Fibroblast of skin of left biceps (primary cell): Measurements from ENCODE around the gene MAGEA1.
A peak's percentile ranks its signal among the peaks of the same experiment; 100 is the strongest.
"Not testable (repeated sequence)": the region's sequence is repeated elsewhere in the genome, so short reads cannot be mapped to it uniquely, and the experiment has no call there.

Experiments
- DNase-seq, 2 experiments: peaks; one replicate each; pipeline ENCODE4 v3.0.0-alpha.2; 2013; ENCODE audit warnings: low read depth in 2 of 2

The MAGEA1 gene

GRCh38 chrX:153179131-153179530, at the start of gene MAGEA1:
TSS of gene MAGEA1 (plus strand) at chrX:153179284. CDS start at chrX:153182390, 3,106 bp downstream.
- DNase-seq = no peak

GRCh38 chrX:153132924-153133323, 46.2 kb upstream of the MAGEA1 start:
- not testable (repeated sequence) for DNase-seq

- DNase-seq = not testable (repeated sequence)
Observed at GRCh38 chrX:153139074-153139473, 40.0 kb upstream of the MAGEA1 start.

GRCh38 chrX:153146288-153146687, 32.8 kb upstream of the MAGEA1 start:
- DNase-seq = not testable (repeated sequence)

GRCh38 chrX:153153516-153153915, 25.6 kb upstream of the MAGEA1 start:
- no peak for DNase-seq

- DNase-seq = no peak
Observed at GRCh38 chrX:153157450-153157849, 21.6 kb upstream of the MAGEA1 start.

- no peak for DNase-seq
Observed at GRCh38 chrX:153158319-153158718, 20.8 kb upstream of the MAGEA1 start.

GRCh38 chrX:153161952-153162351, 17.1 kb upstream of the MAGEA1 start:
- no peak for DNase-seq

- DNase-seq = no peak
Observed at GRCh38 chrX:153164733-153165132, 14.4 kb upstream of the MAGEA1 start.

- not testable (repeated sequence) for DNase-seq
Observed at GRCh38 chrX:153168423-153168822, 10.7 kb upstream of the MAGEA1 start.

GRCh38 chrX:153181822-153182221, 2.7 kb downstream of the MAGEA1 start:
- no peak for DNase-seq

GRCh38 chrX:153184787-153185186, 5.7 kb downstream of the MAGEA1 start:
- DNase-seq = no peak

GRCh38 chrX:153190381-153190780, 11.3 kb downstream of the MAGEA1 start:
- no peak for DNase-seq

GRCh38 chrX:153200462-153200861, 21.4 kb downstream of the MAGEA1 start:
- DNase-seq = no peak

- DNase-seq = no peak
Observed at GRCh38 chrX:153206425-153207046, 27.5 kb downstream of the MAGEA1 start.

GRCh38 chrX:153209347-153209746, 30.3 kb downstream of the MAGEA1 start:
- no peak for DNase-seq

- no peak for DNase-seq
Observed at GRCh38 chrX:153214934-153215333, 35.9 kb downstream of the MAGEA1 start.

- DNase-seq = no peak
Observed at GRCh38 chrX:153216926-153217325, 37.8 kb downstream of the MAGEA1 start.

GRCh38 chrX:153225438-153226098, 46.5 kb downstream of the MAGEA1 start:
- no peak for DNase-seq

- DNase-seq = peak in 1 of 2 experiments; percentile 2
Observed at GRCh38 chrX:153226344-153227185, 47.5 kb downstream of the MAGEA1 start.
